OCI-LY1 (cell line): ENCODE measurements around the gene CLTCL1.

ENCODE experiments used
- EZH2 ChIP-seq: fragments of 200-600 bp; sonication (generic), shearing (Covaris generic); IDR thresholded peaks from 2 replicates; pipeline ENCODE4 v1.8.0; 2017; ENCODE audit warnings: borderline replicate concordance, mixed run types, mild to moderate bottlenecking, antibody characterized with exemption, low read length, moderate library complexity, mixed read lengths
- TF ChIP-seq, protein P1 (sequence below): fragments of 200-600 bp; sonication (generic), shearing (Covaris generic); IDR thresholded peaks from 2 replicates; pipeline ENCODE4 v1.5.1; 2017; ENCODE audit warnings: mild to moderate bottlenecking, antibody characterized with exemption, low read length, moderate library complexity, mixed read lengths

DNA sequence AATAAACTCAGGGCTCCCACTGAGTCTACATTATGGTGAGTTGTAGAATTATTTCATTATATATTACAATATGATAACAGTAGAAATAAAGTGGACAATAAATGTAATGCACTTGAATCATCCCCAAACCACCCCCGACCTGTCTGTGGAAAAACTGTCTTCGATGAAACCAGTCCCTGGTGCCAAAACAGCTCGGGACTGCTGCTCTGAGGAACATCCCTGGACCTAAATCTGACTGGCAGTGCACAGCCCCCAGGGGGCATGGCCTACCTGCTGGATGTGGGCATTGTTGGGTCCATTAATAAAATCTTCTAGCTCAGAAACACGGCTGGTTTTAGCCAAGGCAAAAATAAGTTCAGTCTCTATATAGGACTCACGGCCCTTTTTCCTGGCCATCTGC is 83.6 kb downstream of the CLTCL1 start:
- TF ChIP-seq, protein P1, sequence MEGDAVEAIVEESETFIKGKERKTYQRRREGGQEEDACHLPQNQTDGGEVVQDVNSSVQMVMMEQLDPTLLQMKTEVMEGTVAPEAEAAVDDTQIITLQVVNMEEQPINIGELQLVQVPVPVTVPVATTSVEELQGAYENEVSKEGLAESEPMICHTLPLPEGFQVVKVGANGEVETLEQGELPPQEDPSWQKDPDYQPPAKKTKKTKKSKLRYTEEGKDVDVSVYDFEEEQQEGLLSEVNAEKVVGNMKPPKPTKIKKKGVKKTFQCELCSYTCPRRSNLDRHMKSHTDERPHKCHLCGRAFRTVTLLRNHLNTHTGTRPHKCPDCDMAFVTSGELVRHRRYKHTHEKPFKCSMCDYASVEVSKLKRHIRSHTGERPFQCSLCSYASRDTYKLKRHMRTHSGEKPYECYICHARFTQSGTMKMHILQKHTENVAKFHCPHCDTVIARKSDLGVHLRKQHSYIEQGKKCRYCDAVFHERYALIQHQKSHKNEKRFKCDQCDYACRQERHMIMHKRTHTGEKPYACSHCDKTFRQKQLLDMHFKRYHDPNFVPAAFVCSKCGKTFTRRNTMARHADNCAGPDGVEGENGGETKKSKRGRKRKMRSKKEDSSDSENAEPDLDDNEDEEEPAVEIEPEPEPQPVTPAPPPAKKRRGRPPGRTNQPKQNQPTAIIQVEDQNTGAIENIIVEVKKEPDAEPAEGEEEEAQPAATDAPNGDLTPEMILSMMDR = no peak
- TF ChIP-seq EZH2 = no peak
